Fibroblast of lung (primary cell): ENCODE measurements around the gene PRKCQ.

Experiments used
- EZH2 ChIP-seq: IDR thresholded peaks from 2 replicates; pipeline ENCODE4 v1.5.1; 2012; ENCODE audit warnings: low read length, control low read depth, mild to moderate bottlenecking; ENCODE audit errors: missing control alignments
- TF ChIP-seq, protein P1 (sequence below), 2 donors: IDR thresholded peaks in 1 of 2; conservative IDR thresholded peaks in 1 of 2; 1 replicate in 1 of 2; 2 replicates in 1 of 2; pipeline ENCODE4 v1.5.1; 2011 to 2012; ENCODE audit warnings: low read length in 2 of 2, control low read depth in 1 of 2, inconsistent platforms in 1 of 2, low read depth in 1 of 2, mild to moderate bottlenecking in 1 of 2

DNA sequence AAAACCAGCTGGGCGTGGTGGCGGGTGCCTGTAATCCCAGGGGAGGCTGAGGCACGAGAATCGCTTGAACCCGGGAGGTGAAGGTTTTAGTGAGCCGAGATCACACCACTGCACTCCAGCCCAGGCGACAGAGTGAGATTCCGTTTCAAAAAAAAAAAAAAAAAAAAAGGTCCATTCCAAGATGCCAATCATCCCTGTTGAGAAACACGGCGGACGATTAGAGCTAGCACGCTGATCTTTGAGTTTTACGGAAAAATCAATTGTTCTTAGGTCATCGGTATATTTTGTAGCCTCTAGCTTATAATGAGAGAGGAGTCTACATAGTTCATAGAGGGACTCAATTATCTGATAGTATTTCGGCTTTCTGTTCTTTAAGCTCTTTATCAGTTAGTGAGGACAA, 169.2 kb downstream of the PRKCQ start:
- TF ChIP-seq EZH2, result no peak
- TF ChIP-seq, protein P1, sequence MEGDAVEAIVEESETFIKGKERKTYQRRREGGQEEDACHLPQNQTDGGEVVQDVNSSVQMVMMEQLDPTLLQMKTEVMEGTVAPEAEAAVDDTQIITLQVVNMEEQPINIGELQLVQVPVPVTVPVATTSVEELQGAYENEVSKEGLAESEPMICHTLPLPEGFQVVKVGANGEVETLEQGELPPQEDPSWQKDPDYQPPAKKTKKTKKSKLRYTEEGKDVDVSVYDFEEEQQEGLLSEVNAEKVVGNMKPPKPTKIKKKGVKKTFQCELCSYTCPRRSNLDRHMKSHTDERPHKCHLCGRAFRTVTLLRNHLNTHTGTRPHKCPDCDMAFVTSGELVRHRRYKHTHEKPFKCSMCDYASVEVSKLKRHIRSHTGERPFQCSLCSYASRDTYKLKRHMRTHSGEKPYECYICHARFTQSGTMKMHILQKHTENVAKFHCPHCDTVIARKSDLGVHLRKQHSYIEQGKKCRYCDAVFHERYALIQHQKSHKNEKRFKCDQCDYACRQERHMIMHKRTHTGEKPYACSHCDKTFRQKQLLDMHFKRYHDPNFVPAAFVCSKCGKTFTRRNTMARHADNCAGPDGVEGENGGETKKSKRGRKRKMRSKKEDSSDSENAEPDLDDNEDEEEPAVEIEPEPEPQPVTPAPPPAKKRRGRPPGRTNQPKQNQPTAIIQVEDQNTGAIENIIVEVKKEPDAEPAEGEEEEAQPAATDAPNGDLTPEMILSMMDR (conservative IDR thresholded peaks at IDR 0.05 in 1 of 2, IDR thresholded peaks at IDR 0.05 in 1 of 2; ENCODE audit: low read depth in 1 of 2, low read length in 2 of 2), result no peak
